Urinary bladder (tissue), 4 donors: ENCODE measurements around the gene IQSEC1. TPM values are rescaled to one million over a fixed set of nuclear protein-coding genes. Genes with fewer than 3 reads are reported as not detected.

Experiments used
- DNase-seq: peaks from one replicate; pipeline ENCODE4 v3.0.0-alpha.2; 2015; ENCODE audit errors: extremely low spot score
- H3K27ac ChIP-seq: one replicate; pipeline ENCODE4 v1.5.1; 2013; ENCODE audit warnings: low read depth, mild to moderate bottlenecking, moderate library complexity
- H3K36me3 ChIP-seq: one replicate; pipeline ENCODE4 v1.6.1; 2013; ENCODE audit warnings: mild to moderate bottlenecking, moderate library complexity; ENCODE audit not compliant: insufficient read depth
- H3K4me1 ChIP-seq: one replicate; pipeline ENCODE4 v1.6.1; 2013; ENCODE audit warnings: mild to moderate bottlenecking, moderate library complexity; ENCODE audit not compliant: insufficient read depth
- H3K4me3 ChIP-seq: one replicate; pipeline ENCODE4 v1.5.1; 2013; ENCODE audit warnings: low read depth, low read length
- WGBS: extraction: QIAGEN DNeasy Blood & Tissue Kit; methylation state at CpG from one replicate; pipeline ENCODE4 v1.1.7; 2013; 5-methylcytosine and 5-hydroxymethylcytosine counted together
- polyA plus RNA-seq: library from polyadenylated mRNA; stranded (reverse); fragments of 200-250 nt; gene quantifications from one replicate; pipeline ENCODE4 v1.2.3, GENCODE V29; 2013
- total RNA-seq: library from RNA; depleted of rRNA; stranded (reverse); fragments of >200 nt; gene quantifications from one replicate; pipeline ENCODE4 v1.2.3, GENCODE V29; 2014
- donor health status: healthy with polysubstance abuse.
- donor health status: healthy.

IQSEC1 gene
- total and polyA plus RNA-seq, 2 donors: 24.4 to 27.8 TPM

DNA sequence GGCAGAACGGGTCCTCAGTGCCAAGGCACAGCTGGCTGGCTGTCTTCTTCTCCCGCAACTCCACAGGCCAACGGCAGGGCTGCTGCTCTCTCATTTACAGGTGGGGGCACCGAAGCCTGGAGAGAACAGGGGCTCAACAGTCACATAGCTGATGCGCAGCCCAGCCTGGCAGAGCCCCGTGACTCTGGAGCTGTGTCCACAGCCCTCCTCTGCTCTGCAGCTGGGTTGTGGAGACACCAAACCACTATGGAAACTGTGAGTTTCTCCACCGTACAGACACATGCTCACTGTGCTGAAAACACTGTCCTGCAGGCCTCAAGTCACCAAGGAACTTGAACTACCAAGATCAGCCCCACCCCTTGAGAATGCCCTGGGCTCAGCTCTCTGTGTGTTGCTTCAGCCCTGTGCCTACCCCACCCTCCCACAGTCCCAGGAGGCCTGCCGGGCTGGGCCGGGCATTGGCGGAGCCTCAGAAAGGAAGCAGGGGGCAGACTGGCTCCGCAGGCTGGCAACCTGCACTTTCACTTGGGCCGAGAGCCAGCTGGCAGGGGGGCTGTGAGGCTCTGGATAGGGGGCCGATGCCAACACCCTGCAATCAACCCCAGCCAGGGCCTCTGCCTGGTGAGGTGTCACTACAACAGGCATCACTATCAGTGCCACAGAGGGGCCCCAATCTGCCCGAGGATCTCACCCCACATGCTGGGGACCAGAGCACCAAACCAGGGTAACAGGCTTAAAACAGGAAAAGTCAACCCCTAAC, 118.2 kb downstream of the IQSEC1 start:
- no peaks in the 10 kb centered on the region for H3K4me1 ChIP-seq
- no peak overlapping the region for H3K27ac ChIP-seq
- WGBS: 47% methylated on average over 14 of the region's 14 CpGs
- DNase-seq: no peak
- no peak overlapping the region for H3K4me3 ChIP-seq
- no peaks in the 10 kb centered on the region for H3K36me3 ChIP-seq

- Histone ChIP-seq H3K27ac (no peak overlapping the region), H3K4me3 (no peak overlapping the region), H3K36me3 (no peaks in the 10 kb centered on the region), H3K4me1 (no peaks in the 10 kb centered on the region)
- DNase-seq: no peak
- 86% methylated on average over 6 of the region's 6 CpGs for WGBS
These were observed 119.0 kb downstream of the IQSEC1 start for GRCh38 chr3:12954180-12954579.

DNA sequence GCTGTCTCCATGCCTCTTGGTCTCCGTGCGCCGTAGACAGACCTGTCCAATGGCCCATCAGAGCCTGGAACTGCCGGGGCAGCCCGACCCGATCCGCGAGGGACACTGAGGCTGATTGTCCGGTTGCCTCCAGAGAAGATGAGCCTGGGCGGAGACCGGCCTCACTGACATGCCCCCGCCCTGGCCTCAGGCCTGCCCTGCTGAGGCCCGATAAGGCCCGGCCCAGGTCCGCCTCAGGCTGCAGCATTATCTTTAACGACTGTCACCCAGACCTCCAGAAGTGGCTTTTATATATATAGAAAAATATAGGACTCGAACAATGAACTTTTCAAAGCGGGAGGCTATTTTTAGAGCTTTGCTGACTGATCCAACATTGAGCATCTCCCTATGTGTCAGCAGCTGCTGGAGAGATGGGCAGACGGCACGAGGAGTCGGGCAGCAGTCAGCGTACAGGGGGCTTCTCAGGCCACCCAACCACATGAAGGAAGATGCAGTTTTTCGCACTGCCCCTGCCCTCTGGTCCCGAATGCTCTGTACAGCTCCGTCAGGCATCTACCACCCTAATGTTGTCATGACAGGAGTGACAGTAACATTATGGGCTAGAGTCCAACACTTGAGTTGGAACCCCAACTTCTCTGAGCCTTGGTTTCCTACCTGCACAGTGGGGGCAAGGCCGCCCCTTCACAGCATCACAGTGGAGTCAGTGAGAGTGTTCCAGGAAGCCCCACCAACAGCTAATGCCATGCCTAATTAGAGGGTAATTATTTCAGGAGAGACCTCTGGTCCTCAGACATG, 119.8 kb downstream of the IQSEC1 start:
- Histone ChIP-seq H3K4me3 (no peak overlapping the region), H3K27ac (no peak overlapping the region), H3K36me3 (no peaks in the 10 kb centered on the region), H3K4me1 (no peaks in the 10 kb centered on the region)
- WGBS: 86% methylated on average over 26 of the region's 26 CpGs
- no peak for DNase-seq

DNA sequence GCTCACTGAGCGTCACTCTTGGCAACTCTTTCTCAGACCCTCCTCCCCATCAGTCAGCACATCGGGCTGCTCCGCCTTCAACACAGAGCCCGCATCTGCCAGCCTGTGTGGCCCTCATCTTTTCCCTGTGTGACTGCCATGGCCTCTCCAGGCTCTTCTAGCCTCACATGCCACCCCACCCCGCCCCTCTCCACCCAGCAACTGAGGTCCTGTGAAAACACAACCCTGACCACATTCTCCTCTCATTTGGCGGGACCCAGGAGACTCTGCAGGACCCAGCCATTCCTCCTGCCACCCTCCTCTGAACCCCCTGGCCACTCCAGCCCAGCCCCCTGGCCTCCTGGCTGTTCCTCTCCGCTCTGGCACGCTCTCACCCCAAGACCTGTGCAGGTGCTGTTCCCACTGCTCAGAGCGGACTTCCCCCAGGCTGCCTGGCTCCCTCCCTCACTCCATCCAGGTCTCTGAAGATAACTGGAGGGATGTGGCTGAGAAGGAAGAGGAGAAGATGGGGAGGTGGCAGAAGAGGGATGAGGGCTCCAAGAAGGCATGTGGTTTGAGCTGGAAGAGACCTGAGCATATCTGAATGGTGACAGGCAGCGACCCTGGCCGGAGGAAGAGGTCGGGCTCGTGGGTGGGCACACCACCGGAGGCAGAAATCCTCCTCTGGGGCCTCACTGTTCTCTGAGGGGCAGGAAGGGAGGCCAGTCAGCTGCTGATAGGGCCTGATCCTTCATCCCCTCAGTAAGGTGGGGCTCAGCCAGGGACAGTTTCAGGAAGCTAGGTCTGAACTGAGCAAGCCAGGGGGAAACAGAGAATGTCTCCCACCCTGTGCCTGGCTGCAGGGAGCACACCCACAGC, 120.7 kb downstream of the IQSEC1 start:
- peaks cover 4% of the 10 kb centered on the region for H3K4me1 ChIP-seq

DNA sequence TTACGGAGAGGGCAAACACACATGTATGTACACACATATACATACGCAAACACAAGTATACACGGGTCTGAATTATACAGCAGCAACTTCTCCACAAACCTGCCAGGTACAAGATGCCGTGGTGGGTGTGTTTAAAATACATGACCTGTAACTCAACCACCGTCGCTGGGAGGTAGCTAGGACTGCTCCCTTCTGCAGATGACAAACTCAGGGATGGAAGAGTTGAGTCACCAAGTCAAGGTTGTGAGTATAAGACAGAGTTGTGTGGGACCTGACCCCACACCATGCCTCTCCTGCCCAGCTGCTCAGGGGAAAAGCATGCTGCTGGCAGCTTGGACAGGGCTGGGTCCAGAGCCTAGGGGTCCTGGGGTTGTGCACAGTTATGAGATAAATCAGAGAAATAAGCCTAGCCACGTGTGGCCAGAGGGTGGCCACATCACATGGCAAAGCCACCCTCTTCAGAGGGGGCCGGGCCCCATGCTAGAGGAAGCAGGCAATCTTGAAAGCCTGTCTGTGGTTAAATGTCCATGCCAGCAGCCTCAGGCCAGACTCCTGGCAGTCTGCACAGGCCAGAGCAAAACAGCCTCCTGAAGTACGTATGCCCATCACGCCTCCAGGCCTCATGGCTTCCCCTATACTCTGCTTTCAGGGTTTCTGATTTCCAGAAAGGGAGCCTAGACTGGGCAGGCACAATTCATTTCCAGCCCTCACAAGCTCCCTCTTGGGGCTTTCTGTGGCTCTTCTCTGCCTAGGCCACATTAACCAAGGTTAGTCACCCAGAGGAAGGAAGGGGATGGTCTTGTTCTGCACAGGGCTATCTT, 124.1 kb downstream of the IQSEC1 start:
- no peak overlapping the region for H3K27ac ChIP-seq
- no peak overlapping the region for H3K4me3 ChIP-seq
- H3K4me1 ChIP-seq: peaks cover 4% of the 10 kb centered on the region
- DNase-seq: no peak
- WGBS: 83% methylated on average over 10 of the region's 10 CpGs
- no peaks in the 10 kb centered on the region for H3K36me3 ChIP-seq

More for the DNA sequence above, 120.7 kb downstream of the IQSEC1 start:
- DNase-seq: no peak
- Histone ChIP-seq H3K4me3 (no peak overlapping the region), H3K27ac (no peak overlapping the region), H3K36me3 (no peaks in the 10 kb centered on the region)
- WGBS: 90% methylated on average over 14 of the region's 14 CpGs

DNA sequence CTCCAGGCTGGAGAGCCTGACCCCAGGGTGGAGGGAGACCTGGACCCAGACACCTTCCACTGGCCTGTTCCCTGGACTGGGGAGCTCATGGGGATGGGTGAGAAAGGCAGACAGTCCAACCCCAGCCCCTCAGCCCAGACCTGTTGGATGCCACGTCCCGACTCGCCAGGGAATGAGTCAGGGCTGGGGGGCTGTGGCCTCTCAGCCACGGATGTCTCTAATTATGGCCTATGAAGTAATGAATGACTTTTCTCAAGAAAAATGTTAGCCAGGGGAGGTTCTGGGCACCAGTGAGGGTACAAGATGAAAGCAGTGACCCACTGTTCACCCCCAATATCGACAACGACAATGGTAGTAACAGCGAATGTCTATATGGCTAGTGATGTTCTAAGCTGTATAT, 124.9 kb downstream of the IQSEC1 start:
- Histone ChIP-seq H3K4me3 (no peak overlapping the region), H3K27ac (no peak overlapping the region), H3K36me3 (no peaks in the 10 kb centered on the region), H3K4me1 (peaks cover 4% of the 10 kb centered on the region)
- no peak for DNase-seq
- 68% methylated on average over 7 of the region's 7 CpGs for WGBS

GRCh38 chr3:12947504-12948369, 125.5 kb downstream of the IQSEC1 start:
- 47% methylated on average over 7 of the region's 7 CpGs for WGBS
- Histone ChIP-seq H3K27ac (no peak overlapping the region), H3K4me1 (peaks cover 4% of the 10 kb centered on the region), H3K36me3 (no peaks in the 10 kb centered on the region), H3K4me3 (no peak overlapping the region)
- no peak for DNase-seq

DNA sequence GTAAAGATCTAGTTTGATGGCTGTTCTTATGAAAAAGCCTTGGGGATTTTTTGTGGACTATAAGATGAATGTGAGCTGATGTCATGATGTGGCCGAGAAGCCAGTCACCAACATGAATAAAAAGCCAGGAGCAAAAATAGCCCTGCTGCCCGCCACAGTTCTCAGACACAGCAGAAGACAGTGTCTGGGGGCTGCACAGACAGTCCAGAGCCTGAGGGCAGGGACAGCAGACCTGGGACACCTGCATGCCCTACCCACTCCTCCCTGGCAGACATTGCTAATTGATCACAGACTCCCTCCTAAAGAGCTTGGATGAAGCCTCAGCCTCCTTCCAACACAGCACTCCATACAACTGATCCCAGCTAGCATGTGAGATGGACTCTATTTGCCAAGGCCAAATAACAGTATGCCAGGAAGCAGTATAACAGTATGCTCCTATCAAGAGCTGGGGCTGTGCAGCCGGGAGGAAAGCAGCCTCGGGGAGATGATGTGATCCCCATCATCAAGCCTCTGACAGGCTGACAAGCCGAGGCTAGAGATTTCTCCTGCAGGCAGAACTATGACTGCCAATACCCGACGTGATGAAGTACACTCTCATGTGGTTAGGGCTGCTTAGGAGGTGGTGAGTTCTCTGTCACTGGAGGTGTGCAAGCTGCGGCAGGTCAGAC, 126.4 kb downstream of the IQSEC1 start:
- no peak overlapping the region for H3K4me3 ChIP-seq
- peaks cover 4% of the 10 kb centered on the region for H3K4me1 ChIP-seq
- no peaks in the 10 kb centered on the region for H3K36me3 ChIP-seq
- H3K27ac ChIP-seq: no peak overlapping the region
- no peak for DNase-seq
- 81% methylated on average over 8 of the region's 8 CpGs for WGBS

- 76% methylated on average over 6 of the region's 6 CpGs for WGBS
- Histone ChIP-seq H3K36me3 (peaks cover 2% of the 10 kb centered on the region), H3K27ac (no peak overlapping the region), H3K4me3 (no peak overlapping the region), H3K4me1 (peaks cover 4% of the 10 kb centered on the region)
- no peak for DNase-seq
These were observed 127.0 kb downstream of the IQSEC1 start for GRCh38 chr3:12946251-12946648.

GRCh38 chr3:12944849-12945248, 128.4 kb downstream of the IQSEC1 start:
- no peak for DNase-seq
- WGBS: 76% methylated on average over 6 of the region's 6 CpGs
- Histone ChIP-seq H3K4me1 (peaks cover 4% of the 10 kb centered on the region), H3K36me3 (peaks cover 3% of the 10 kb centered on the region), H3K27ac (no peak overlapping the region), H3K4me3 (no peak overlapping the region)

GRCh38 chr3:12944413-12944812, 128.8 kb downstream of the IQSEC1 start:
- Histone ChIP-seq H3K4me3 (no peak overlapping the region), H3K27ac (no peak overlapping the region), H3K4me1 (peaks cover 4% of the 10 kb centered on the region), H3K36me3 (peaks cover 3% of the 10 kb centered on the region)
- DNase-seq: no peak
- 72% methylated on average over 15 of the region's 15 CpGs for WGBS
